A673 (cell line): ENCODE measurements around the gene ATP2B2. TPM values are rescaled to one million over a fixed set of nuclear protein-coding genes. Genes with fewer than 3 reads are reported as not detected.

Experiments
- BruUV-seq: library from RNA; stranded (reverse); fragments of 400-500 nt; replicated peaks from 2 replicates; lab custom pipeline; 2021; lab: Mats Ljungman, UMichigan
- CTCF ChIA-PET: fragments of 300-600 bp; sonication (Branson Sonifier 250); formaldehyde crosslinking; loops from one replicate; lab custom pipeline; 2022; ENCODE audit warnings: antibody characterized with exemption; lab: Charles Lee
- POLR2A ChIA-PET: fragments of 300-600 bp; sonication (Branson Sonifier 250); formaldehyde crosslinking; loops from one replicate; lab custom pipeline; 2022; ENCODE audit warnings: antibody characterized with exemption; ENCODE audit not compliant: low non-redundant PET; lab: Charles Lee
- DNase-seq: peaks from one replicate; pipeline ENCODE4 v3.0.0-alpha.2; 2015; ENCODE audit warnings: low spot score
- H3K27ac ChIP-seq: fragments of 200-600 bp; sonication (generic); 2 replicates; pipeline ENCODE4 v1.5.1; 2016; ENCODE audit warnings: mixed run types, low read depth, mild to moderate bottlenecking, mixed read lengths, antibody characterized with exemption, low read length; ENCODE audit not compliant: poor library complexity, severe bottlenecking
- H3K27me3 ChIP-seq: fragments of 200-600 bp; sonication (generic); replicated peaks from 2 replicates; pipeline ENCODE4 v1.6.1; 2017; ENCODE audit warnings: mixed run types, low read depth, mild to moderate bottlenecking, mixed read lengths, antibody characterized with exemption, low read length; ENCODE audit not compliant: insufficient read depth, poor library complexity
- H3K36me3 ChIP-seq: fragments of 200-600 bp; sonication (generic); 2 replicates; pipeline ENCODE4 v1.6.1; 2016; ENCODE audit warnings: mixed run types, mild to moderate bottlenecking, mixed read lengths, antibody characterized with exemption, low read length; ENCODE audit not compliant: insufficient read depth, poor library complexity, severe bottlenecking
- H3K4me1 ChIP-seq: fragments of 200-600 bp; sonication (generic); 2 replicates; pipeline ENCODE4 v1.6.1; 2017; ENCODE audit warnings: mixed run types, mild to moderate bottlenecking, mixed read lengths, antibody characterized with exemption, low read length; ENCODE audit not compliant: insufficient read depth, poor library complexity, severe bottlenecking
- H3K4me3 ChIP-seq: fragments of 200-600 bp; sonication (generic); 2 replicates; pipeline ENCODE4 v1.5.1; 2016; ENCODE audit warnings: low read depth, mixed run types, mild to moderate bottlenecking, mixed read lengths, low read length; ENCODE audit not compliant: poor library complexity, severe bottlenecking
- H3K9me3 ChIP-seq: fragments of 200-600 bp; sonication (generic); 2 replicates; pipeline ENCODE4 v1.6.1; 2016; ENCODE audit warnings: mixed run types, low read depth, mild to moderate bottlenecking, mixed read lengths, antibody characterized with exemption, low read length; ENCODE audit not compliant: poor library complexity, severe bottlenecking
- EZH2 ChIP-seq: fragments of 200-600 bp; sonication (generic); IDR thresholded peaks from 2 replicates; pipeline ENCODE4 v1.6.1; 2017; ENCODE audit warnings: borderline replicate concordance, low read depth, mild to moderate bottlenecking, mixed read lengths, antibody characterized with exemption, low read length; ENCODE audit not compliant: poor library complexity, severe bottlenecking
- intact Hi-C: fragments of 100-400 bp; cut with micrococcal nuclease; formaldehyde crosslinking; loops from one replicate; pipeline ENCODE4 v1.10.0; 2022; ENCODE audit not compliant: unreplicated experiment
- total RNA-seq: library from RNA; stranded (reverse); gene quantifications from 2 replicates; pipeline ENCODE4 v1.2.3, GENCODE V29; 2021
- TF ChIP-seq, protein P1 (sequence below): fragments of 300-800, 200-600 bp; sonication (generic); conservative IDR thresholded peaks from 2 replicates; pipeline ENCODE4 v1.5.1; 2017; ENCODE audit warnings: low read depth, mild to moderate bottlenecking, antibody characterized with exemption, low read length, moderate library complexity, mixed read lengths

ATP2B2 gene
- total RNA-seq, 1 experiment from 2014 or later: 0.17 TPM

DNA sequence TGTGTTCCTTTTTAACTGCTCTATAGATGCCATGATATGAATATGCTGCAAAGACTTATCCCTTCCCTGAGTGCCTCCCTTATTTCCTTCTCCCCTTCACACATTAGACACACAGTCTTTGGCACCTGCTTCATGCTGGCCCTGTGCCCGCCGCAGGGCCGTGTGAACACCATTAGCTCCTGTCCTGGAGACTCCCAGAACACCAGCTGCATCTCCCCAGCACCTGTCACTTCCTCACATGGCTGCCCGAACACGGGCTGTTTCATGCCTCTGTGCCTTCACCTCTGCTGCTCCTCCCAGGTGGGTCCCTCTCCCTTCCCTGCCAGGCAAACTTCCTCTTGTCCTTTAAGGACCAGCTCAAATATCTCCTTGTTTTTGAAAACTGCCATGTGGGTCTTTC, 144.0 kb downstream of the ATP2B2 start:
- BruUV-seq: no TSS peak
- DNase-seq: no peak
- Histone ChIP-seq H3K27me3 (no peaks in the 10 kb centered on the region), H3K4me3 (no peak overlapping the region), H3K9me3 (no peaks in the 10 kb centered on the region), H3K27ac (no peak overlapping the region), H3K36me3 (no peaks in the 10 kb centered on the region), H3K4me1 (no peaks in the 10 kb centered on the region)
- ChIA-PET POLR2A (no interaction called here), CTCF (no interaction called here)
- intact Hi-C loops: no loop called here
- TF ChIP-seq, protein P1, sequence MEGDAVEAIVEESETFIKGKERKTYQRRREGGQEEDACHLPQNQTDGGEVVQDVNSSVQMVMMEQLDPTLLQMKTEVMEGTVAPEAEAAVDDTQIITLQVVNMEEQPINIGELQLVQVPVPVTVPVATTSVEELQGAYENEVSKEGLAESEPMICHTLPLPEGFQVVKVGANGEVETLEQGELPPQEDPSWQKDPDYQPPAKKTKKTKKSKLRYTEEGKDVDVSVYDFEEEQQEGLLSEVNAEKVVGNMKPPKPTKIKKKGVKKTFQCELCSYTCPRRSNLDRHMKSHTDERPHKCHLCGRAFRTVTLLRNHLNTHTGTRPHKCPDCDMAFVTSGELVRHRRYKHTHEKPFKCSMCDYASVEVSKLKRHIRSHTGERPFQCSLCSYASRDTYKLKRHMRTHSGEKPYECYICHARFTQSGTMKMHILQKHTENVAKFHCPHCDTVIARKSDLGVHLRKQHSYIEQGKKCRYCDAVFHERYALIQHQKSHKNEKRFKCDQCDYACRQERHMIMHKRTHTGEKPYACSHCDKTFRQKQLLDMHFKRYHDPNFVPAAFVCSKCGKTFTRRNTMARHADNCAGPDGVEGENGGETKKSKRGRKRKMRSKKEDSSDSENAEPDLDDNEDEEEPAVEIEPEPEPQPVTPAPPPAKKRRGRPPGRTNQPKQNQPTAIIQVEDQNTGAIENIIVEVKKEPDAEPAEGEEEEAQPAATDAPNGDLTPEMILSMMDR: no peak
- no peak for TF ChIP-seq EZH2

DNA sequence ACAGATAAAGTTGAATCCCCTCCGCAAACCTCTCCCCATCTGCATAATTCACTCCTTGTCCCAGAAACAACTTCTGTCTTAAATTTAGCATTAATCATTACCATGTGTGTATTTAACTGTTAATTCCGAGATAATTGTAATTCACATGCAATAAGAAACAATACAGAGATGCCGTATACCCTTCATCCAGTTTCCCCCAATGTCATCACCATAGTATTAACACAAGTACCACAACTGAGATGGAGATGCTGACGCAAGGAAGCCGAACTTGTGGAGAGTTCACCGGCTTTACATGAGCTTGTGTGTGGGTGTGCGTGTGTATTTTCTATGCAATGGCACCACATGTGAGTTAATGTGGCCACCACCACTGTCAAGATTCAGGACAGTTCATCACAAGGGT, 144.9 kb downstream of the ATP2B2 start:
- Histone ChIP-seq H3K27me3 (no peaks in the 10 kb centered on the region), H3K36me3 (no peaks in the 10 kb centered on the region), H3K4me1 (no peaks in the 10 kb centered on the region), H3K9me3 (no peaks in the 10 kb centered on the region), H3K27ac (no peak overlapping the region), H3K4me3 (no peak overlapping the region)
- DNase-seq: no peak
- no TSS peak for BruUV-seq
- TF ChIP-seq, protein P1: no peak
- TF ChIP-seq EZH2: no peak
- intact Hi-C loops: no loop called here
- CTCF ChIA-PET: no interaction called here
- POLR2A ChIA-PET: no interaction called here

DNA sequence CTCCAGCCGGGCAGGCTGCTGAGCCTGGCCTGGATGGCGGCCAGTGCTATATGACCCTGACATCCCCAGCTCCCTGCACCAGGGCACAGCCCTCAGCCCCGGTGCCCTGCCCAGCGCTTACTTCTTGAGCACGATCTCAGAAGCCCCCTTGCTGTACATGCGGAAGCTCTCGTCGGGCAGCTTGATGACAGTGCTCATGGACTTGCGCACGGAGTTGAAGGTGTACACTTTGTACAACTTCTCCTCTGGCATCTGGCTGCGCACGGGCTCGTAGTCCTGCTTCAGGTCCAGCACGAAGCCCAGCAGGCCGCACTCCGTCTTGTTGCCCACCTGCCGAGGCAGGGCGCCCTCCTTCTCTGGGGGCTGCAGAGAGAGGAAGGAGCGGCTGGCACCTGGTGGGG, 145.6 kb downstream of the ATP2B2 start:
- TF ChIP-seq, protein P1: no peak
- no peak for TF ChIP-seq EZH2
- ChIA-PET CTCF (no interaction called here), POLR2A (no interaction called here)
- DNase-seq: no peak
- no peaks in the 10 kb centered on the region for H3K27me3 ChIP-seq
- intact Hi-C loops: no loop called here
- BruUV-seq: no TSS peak
- no peaks in the 10 kb centered on the region for H3K4me1 ChIP-seq
- H3K4me3 ChIP-seq: no peak overlapping the region
- no peak overlapping the region for H3K27ac ChIP-seq
- H3K36me3 ChIP-seq: no peaks in the 10 kb centered on the region
- H3K9me3 ChIP-seq: no peaks in the 10 kb centered on the region
